Neural cell (in vitro differentiated cells): Measurements from ENCODE around the gene GNL3. TPM values are rescaled to one million over a fixed set of nuclear protein-coding genes. Genes with fewer than 3 reads are reported as not detected.
"Not testable (repeated sequence)": the region's sequence is repeated elsewhere in the genome, so short reads cannot be mapped to it uniquely, and the experiment has no call there.

Source experiments
- H2AFZ ChIP-seq: fragments of 200-600, 300-800 bp; sonication (generic), shearing (Covaris generic); 2 replicates; pipeline ENCODE4 v1.6.0; 2014; ENCODE audit warnings: low read depth, mild to moderate bottlenecking, antibody characterized with exemption, low read length, moderate library complexity
- H3F3A ChIP-seq: fragments of 200-600 bp; shearing (Covaris generic); 2 replicates; pipeline ENCODE4 v1.6.1; 2016; ENCODE audit warnings: mild to moderate bottlenecking, moderate library complexity, mixed read lengths, antibody characterized with exemption, low read length; ENCODE audit not compliant: insufficient read depth, poor library complexity, severe bottlenecking
- H3K27ac ChIP-seq: fragments of 200-600, 300-800 bp; sonication (generic), shearing (Covaris generic); 2 replicates; pipeline ENCODE4 v1.5.1; 2014; ENCODE audit warnings: mild to moderate bottlenecking, low read length, moderate library complexity
- H3K27me3 ChIP-seq: fragments of 300-800, 200-600 bp; sonication (generic), shearing (Covaris generic); 2 replicates; pipeline ENCODE4 v1.6.0; 2014; ENCODE audit warnings: mild to moderate bottlenecking, low read depth, low read length, moderate library complexity; ENCODE audit not compliant: insufficient read depth
- H3K36me3 ChIP-seq: fragments of 300-800, 200-600 bp; sonication (generic), shearing (Covaris generic); 2 replicates; pipeline ENCODE4 v1.5.1; 2014; ENCODE audit warnings: mild to moderate bottlenecking, antibody characterized with exemption, low read length, moderate library complexity; ENCODE audit not compliant: insufficient read depth
- H3K4me2 ChIP-seq: fragments of 300-800, 200-600 bp; sonication (generic), shearing (Covaris generic); 2 replicates; pipeline ENCODE4 v1.6.0; 2014; ENCODE audit warnings: mild to moderate bottlenecking, low read length
- H3K4me3 ChIP-seq: fragments of 300-800, 200-600 bp; sonication (generic), shearing (Covaris generic); 2 replicates; pipeline ENCODE4 v1.5.1; 2014; ENCODE audit warnings: mild to moderate bottlenecking, low read length, moderate library complexity
- H3K79me2 ChIP-seq: fragments of 200-600 bp; shearing (Covaris generic); replicated peaks from 2 replicates; pipeline ENCODE4 v1.6.0; 2014; ENCODE audit warnings: mild to moderate bottlenecking, low read length, moderate library complexity; ENCODE audit not compliant: insufficient read depth
- H3K9ac ChIP-seq: fragments of 300-800, 200-600 bp; sonication (generic), shearing (Covaris generic); 2 replicates; pipeline ENCODE4 v1.6.1; 2016; ENCODE audit warnings: mild to moderate bottlenecking, low read length, mixed read lengths
- H3K9me2 ChIP-seq: fragments of 200-600 bp; shearing (Covaris generic); 2 replicates; pipeline ENCODE4 v1.6.1; 2016; ENCODE audit warnings: mild to moderate bottlenecking, low read length, mixed read lengths; ENCODE audit not compliant: insufficient read depth
- H3K9me3 ChIP-seq: fragments of 200-600, 300-800 bp; sonication (generic), shearing (Covaris generic); 2 replicates; pipeline ENCODE4 v1.6.1; 2016; ENCODE audit warnings: mild to moderate bottlenecking, mixed run types, low read length, moderate library complexity, mixed read lengths
- H4K20me1 ChIP-seq: fragments of 200-600 bp; shearing (Covaris generic); 2 replicates; pipeline ENCODE4 v1.6.1; 2016; ENCODE audit warnings: mild to moderate bottlenecking, mixed run types; ENCODE audit not compliant: insufficient read depth
- EP300 ChIP-seq: fragments of 450-650 bp; conservative IDR thresholded peaks from 2 replicates; pipeline ENCODE4 v1.6.1; 2014; ENCODE audit warnings: antibody characterized with exemption, mild to moderate bottlenecking, moderate library complexity; ENCODE audit not compliant: poor library complexity, severe bottlenecking
- EZH2 ChIP-seq: fragments of 200-600, 300-800 bp; shearing (Covaris generic), sonication (generic); IDR thresholded peaks from 2 replicates; pipeline ENCODE4 v1.6.1; 2014; ENCODE audit warnings: antibody characterized with exemption, low read length, borderline replicate concordance, mild to moderate bottlenecking; ENCODE audit not compliant: insufficient read depth, poor library complexity, severe bottlenecking
- MXI1 ChIP-seq: fragments of 450-650 bp; conservative IDR thresholded peaks from 2 replicates; pipeline ENCODE4 v1.6.1; 2014; ENCODE audit warnings: antibody characterized with exemption, mild to moderate bottlenecking; ENCODE audit not compliant: poor library complexity, severe bottlenecking
- POLR2AphosphoS5 ChIP-seq: IDR thresholded peaks from 2 replicates; pipeline ENCODE4 v1.6.1; 2012
- RAD21 ChIP-seq: fragments of 450-650 bp; conservative IDR thresholded peaks from 2 replicates; pipeline ENCODE4 v1.6.1; 2014; ENCODE audit warnings: antibody characterized with exemption, mild to moderate bottlenecking, moderate library complexity
- SMC3 ChIP-seq: fragments of 450-650 bp; conservative IDR thresholded peaks from 2 replicates; pipeline ENCODE4 v1.6.1; 2014; ENCODE audit warnings: antibody characterized with exemption, mild to moderate bottlenecking, moderate library complexity; ENCODE audit not compliant: poor library complexity
- TAF1 ChIP-seq: IDR thresholded peaks from 2 replicates; pipeline ENCODE4 v1.6.1; 2012; ENCODE audit warnings: low read depth
- polyA plus RNA-seq: library from polyadenylated mRNA; depleted of rRNA; stranded (reverse); fragments of >200 nt; gene quantifications from 2 replicates; pipeline ENCODE4 v1.2.3, GENCODE V29; 2014
- TF ChIP-seq, protein P1 (sequence below): IDR thresholded peaks from 2 replicates; pipeline ENCODE4 v1.6.1; 2012; ENCODE audit warnings: borderline replicate concordance
- TF ChIP-seq, protein P2 (sequence below): fragments of 450-650 bp; IDR thresholded peaks from 2 replicates; pipeline ENCODE4 v1.5.1; 2014; ENCODE audit warnings: antibody characterized with exemption, mild to moderate bottlenecking, moderate library complexity; ENCODE audit not compliant: poor library complexity, severe bottlenecking

GNL3 gene
- polyA plus RNA-seq, 1 donor from 2014 or later: 133 TPM

DNA sequence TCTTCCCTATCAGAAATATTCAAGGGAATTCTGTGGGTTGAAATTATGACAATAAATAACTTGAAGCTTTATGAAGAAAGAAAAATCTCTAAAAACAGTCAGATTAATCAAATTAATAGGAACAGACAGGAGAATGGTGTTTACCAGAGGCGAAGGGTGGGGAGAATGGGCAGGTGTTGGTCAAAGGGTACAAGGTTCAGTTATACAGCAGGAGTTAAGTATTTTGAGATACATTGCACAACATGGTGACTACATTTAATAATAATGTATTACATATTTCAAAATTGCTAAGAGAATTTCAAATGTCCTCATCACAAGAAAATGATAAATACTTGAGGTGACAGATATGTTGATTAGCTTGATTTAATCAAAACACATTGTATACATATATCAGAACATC, 38.7 kb downstream of the GNL3 start:
- no peaks in the 10 kb centered on the region for H3K9me3 ChIP-seq
- no peaks in the 10 kb centered on the region for H3K79me2 ChIP-seq
- H3K9ac ChIP-seq: no peak overlapping the region
- H3K4me3 ChIP-seq: no peak overlapping the region
- H3F3A ChIP-seq: no peaks in the 10 kb centered on the region
- no peak overlapping the region for H3K27ac ChIP-seq
- H3K9me2 ChIP-seq: no peaks in the 10 kb centered on the region
- no peak for TF ChIP-seq POLR2AphosphoS5
- no peak for TF ChIP-seq SMC3
- no peak for TF ChIP-seq MXI1
- TF ChIP-seq TAF1: no peak
- no peak for TF ChIP-seq EP300
- TF ChIP-seq EZH2: no peak
- TF ChIP-seq, protein P1, sequence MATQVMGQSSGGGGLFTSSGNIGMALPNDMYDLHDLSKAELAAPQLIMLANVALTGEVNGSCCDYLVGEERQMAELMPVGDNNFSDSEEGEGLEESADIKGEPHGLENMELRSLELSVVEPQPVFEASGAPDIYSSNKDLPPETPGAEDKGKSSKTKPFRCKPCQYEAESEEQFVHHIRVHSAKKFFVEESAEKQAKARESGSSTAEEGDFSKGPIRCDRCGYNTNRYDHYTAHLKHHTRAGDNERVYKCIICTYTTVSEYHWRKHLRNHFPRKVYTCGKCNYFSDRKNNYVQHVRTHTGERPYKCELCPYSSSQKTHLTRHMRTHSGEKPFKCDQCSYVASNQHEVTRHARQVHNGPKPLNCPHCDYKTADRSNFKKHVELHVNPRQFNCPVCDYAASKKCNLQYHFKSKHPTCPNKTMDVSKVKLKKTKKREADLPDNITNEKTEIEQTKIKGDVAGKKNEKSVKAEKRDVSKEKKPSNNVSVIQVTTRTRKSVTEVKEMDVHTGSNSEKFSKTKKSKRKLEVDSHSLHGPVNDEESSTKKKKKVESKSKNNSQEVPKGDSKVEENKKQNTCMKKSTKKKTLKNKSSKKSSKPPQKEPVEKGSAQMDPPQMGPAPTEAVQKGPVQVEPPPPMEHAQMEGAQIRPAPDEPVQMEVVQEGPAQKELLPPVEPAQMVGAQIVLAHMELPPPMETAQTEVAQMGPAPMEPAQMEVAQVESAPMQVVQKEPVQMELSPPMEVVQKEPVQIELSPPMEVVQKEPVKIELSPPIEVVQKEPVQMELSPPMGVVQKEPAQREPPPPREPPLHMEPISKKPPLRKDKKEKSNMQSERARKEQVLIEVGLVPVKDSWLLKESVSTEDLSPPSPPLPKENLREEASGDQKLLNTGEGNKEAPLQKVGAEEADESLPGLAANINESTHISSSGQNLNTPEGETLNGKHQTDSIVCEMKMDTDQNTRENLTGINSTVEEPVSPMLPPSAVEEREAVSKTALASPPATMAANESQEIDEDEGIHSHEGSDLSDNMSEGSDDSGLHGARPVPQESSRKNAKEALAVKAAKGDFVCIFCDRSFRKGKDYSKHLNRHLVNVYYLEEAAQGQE: no peak
- TF ChIP-seq, protein P2, sequence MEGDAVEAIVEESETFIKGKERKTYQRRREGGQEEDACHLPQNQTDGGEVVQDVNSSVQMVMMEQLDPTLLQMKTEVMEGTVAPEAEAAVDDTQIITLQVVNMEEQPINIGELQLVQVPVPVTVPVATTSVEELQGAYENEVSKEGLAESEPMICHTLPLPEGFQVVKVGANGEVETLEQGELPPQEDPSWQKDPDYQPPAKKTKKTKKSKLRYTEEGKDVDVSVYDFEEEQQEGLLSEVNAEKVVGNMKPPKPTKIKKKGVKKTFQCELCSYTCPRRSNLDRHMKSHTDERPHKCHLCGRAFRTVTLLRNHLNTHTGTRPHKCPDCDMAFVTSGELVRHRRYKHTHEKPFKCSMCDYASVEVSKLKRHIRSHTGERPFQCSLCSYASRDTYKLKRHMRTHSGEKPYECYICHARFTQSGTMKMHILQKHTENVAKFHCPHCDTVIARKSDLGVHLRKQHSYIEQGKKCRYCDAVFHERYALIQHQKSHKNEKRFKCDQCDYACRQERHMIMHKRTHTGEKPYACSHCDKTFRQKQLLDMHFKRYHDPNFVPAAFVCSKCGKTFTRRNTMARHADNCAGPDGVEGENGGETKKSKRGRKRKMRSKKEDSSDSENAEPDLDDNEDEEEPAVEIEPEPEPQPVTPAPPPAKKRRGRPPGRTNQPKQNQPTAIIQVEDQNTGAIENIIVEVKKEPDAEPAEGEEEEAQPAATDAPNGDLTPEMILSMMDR: no peak
- TF ChIP-seq RAD21: no peak
- no peaks in the 10 kb centered on the region for H3K27me3 ChIP-seq
- H3K4me2 ChIP-seq: no peak overlapping the region
- no peaks in the 10 kb centered on the region for H4K20me1 ChIP-seq
- H2AFZ ChIP-seq: no peak overlapping the region
- no peaks in the 10 kb centered on the region for H3K36me3 ChIP-seq

DNA sequence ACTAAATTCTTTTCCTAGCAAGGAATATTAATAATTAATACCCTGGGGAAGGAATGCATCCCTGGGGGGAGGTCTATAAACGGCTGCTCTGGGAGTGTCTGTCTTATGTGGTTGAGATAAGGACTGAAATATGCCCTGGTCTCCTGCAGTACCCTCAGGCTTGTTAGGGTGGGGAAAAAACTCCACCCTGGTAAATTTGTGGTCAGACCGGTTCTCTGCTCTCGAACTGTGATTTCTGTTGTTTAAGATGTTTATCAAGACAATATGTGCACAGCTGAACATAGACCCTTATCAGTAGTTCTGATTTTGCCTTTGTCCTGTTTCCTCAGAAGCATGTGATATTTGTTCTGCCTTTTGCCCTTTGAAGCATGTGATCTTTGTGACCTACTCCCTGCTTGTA, 42.9 kb downstream of the GNL3 start:
- not testable (repeated sequence) for H3K27ac ChIP-seq, H3K9me2 ChIP-seq, H3K4me2 ChIP-seq, H3K27me3 ChIP-seq, H3K79me2 ChIP-seq, H3K9ac ChIP-seq, H2AFZ ChIP-seq, H3K9me3 ChIP-seq, H3K4me3 ChIP-seq, H3F3A ChIP-seq, H4K20me1 ChIP-seq
- peaks cover 10% of the 10 kb centered on the region for H3K36me3 ChIP-seq

DNA sequence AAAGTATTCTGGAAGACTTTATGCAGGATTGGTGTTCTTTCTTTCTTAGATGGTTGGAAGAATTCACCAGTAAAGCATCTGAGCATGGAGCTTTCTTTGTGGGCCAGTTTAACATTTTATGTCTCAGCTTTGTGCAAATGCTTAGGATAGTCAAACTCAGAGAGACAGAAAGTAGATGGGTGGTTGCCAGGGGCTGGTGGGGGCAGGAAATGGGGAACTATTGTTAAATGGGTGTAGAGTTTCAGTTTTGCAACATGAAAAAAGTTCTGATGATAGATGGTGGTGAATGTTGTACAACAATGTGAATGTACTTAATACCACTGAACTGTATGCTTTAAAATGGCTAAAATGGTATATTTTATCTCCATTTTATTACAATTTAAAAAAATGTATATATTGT, 44.8 kb downstream of the GNL3 start:
- no peaks in the 10 kb centered on the region for H3F3A ChIP-seq
- H3K9ac ChIP-seq: no peak overlapping the region
- H3K4me2 ChIP-seq: no peak overlapping the region
- H2AFZ ChIP-seq: no peak overlapping the region
- TF ChIP-seq TAF1: no peak
- no peak for TF ChIP-seq EP300
- no peak for TF ChIP-seq SMC3
- TF ChIP-seq, protein P2: no peak
- no peak for TF ChIP-seq EZH2
- no peak for TF ChIP-seq MXI1
- TF ChIP-seq POLR2AphosphoS5: no peak
- TF ChIP-seq RAD21: no peak
- TF ChIP-seq, protein P1: no peak
- no peaks in the 10 kb centered on the region for H3K79me2 ChIP-seq
- H3K9me3 ChIP-seq: no peaks in the 10 kb centered on the region
- no peak overlapping the region for H3K4me3 ChIP-seq
- H4K20me1 ChIP-seq: no peaks in the 10 kb centered on the region
- H3K36me3 ChIP-seq: peaks cover 10% of the 10 kb centered on the region
- H3K9me2 ChIP-seq: no peaks in the 10 kb centered on the region
- H3K27ac ChIP-seq: no peak overlapping the region
- no peaks in the 10 kb centered on the region for H3K27me3 ChIP-seq
